ENCODE results near the gene CD82.

CD82 gene

GRCh38 chr11:44609783-44610155 is 44.3 kb downstream of the CD82 start:
- Histone ChIP-seq H3K9ac (ENCODE audit: low read length) (peak overlapping the region; percentile 55), H3K27ac (ENCODE audit: low read length) (peak overlapping the region; percentile 92), H3K27me3 (ENCODE audit: low read depth, low read length) (no peaks in the 10 kb centered on the region), H4K20me1 (ENCODE audit: insufficient read depth, low read length) (no peaks in the 10 kb centered on the region), H3K9me3 (ENCODE audit: insufficient read depth, low read length) (no peaks in the 10 kb centered on the region), H2AFZ (ENCODE audit: low read depth, low read length) (no peak overlapping the region), H3K4me2 (ENCODE audit: low read length) (peak overlapping the region; percentile 60), H3K36me3 (replicated peaks; ENCODE audit: low read depth, low read length) (peaks cover 56% of the 10 kb centered on the region), H3K79me2 (ENCODE audit: low read length) (peaks cover 9% of the 10 kb centered on the region), H3K4me3 (ENCODE audit: low read length) (peak overlapping the region; percentile 15; the same call in 1 of the 2 replicates), H3K4me1 (ENCODE audit: low read length) (peaks cover 85% of the 10 kb centered on the region)
- TF ChIP-seq CTCF (IDR thresholded peaks at IDR 0.05; ENCODE audit: low read depth, low read length) (no peak), EZH2phosphoT487 (IDR thresholded peaks at IDR 0.05; ENCODE audit: low read depth) (no peak)

GRCh38 chr11:44610186-44610955 is 44.9 kb downstream of the CD82 start:
- Histone ChIP-seq H4K20me1 (ENCODE audit: insufficient read depth, low read length) (no peaks in the 10 kb centered on the region), H3K36me3 (replicated peaks; ENCODE audit: low read depth, low read length) (peaks cover 56% of the 10 kb centered on the region), H3K9ac (ENCODE audit: low read length) (peak overlapping the region; percentile 55), H2AFZ (ENCODE audit: low read depth, low read length) (no peak overlapping the region), H3K4me2 (ENCODE audit: low read length) (peak overlapping the region; percentile 60), H3K27ac (ENCODE audit: low read length) (peak overlapping the region; percentile 92), H3K27me3 (ENCODE audit: low read depth, low read length) (no peaks in the 10 kb centered on the region), H3K9me3 (ENCODE audit: insufficient read depth, low read length) (no peaks in the 10 kb centered on the region), H3K4me1 (ENCODE audit: low read length) (peaks cover 85% of the 10 kb centered on the region), H3K4me3 (ENCODE audit: low read length) (no peak overlapping the region), H3K79me2 (ENCODE audit: low read length) (peaks cover 9% of the 10 kb centered on the region)
- no peak for TF ChIP-seq CTCF (IDR thresholded peaks at IDR 0.05; ENCODE audit: low read depth, low read length)
- TF ChIP-seq EZH2phosphoT487 (IDR thresholded peaks at IDR 0.05; ENCODE audit: low read depth) = no peak

- Histone ChIP-seq H3K4me2 (ENCODE audit: low read length) (peak overlapping the region; percentile 25), H3K27ac (ENCODE audit: low read length) (peak overlapping the region; percentile 92), H3K4me3 (ENCODE audit: low read length) (no peak overlapping the region), H4K20me1 (ENCODE audit: insufficient read depth, low read length) (no peaks in the 10 kb centered on the region), H3K4me1 (ENCODE audit: low read length) (peaks cover 90% of the 10 kb centered on the region), H3K9me3 (ENCODE audit: insufficient read depth, low read length) (no peaks in the 10 kb centered on the region), H2AFZ (ENCODE audit: low read depth, low read length) (no peak overlapping the region), H3K79me2 (ENCODE audit: low read length) (peaks cover 9% of the 10 kb centered on the region), H3K27me3 (ENCODE audit: low read depth, low read length) (no peaks in the 10 kb centered on the region), H3K9ac (ENCODE audit: low read length) (peak overlapping the region; percentile 39), H3K36me3 (replicated peaks; ENCODE audit: low read depth, low read length) (peaks cover 56% of the 10 kb centered on the region)
- TF ChIP-seq EZH2phosphoT487 (IDR thresholded peaks at IDR 0.05; ENCODE audit: low read depth) (no peak), CTCF (IDR thresholded peaks at IDR 0.05; ENCODE audit: low read depth, low read length) (no peak)
These were observed 45.6 kb downstream of the CD82 start for GRCh38 chr11:44611088-44611487.

GRCh38 chr11:44611687-44612434 is 46.4 kb downstream of the CD82 start:
- no peak overlapping the region for H2AFZ ChIP-seq (ENCODE audit: low read depth, low read length)
- H3K79me2 ChIP-seq (ENCODE audit: low read length) = peaks cover 9% of the 10 kb centered on the region
- H3K4me2 ChIP-seq (ENCODE audit: low read length) = peak overlapping the region; percentile 25
- H3K27ac ChIP-seq (ENCODE audit: low read length) = peak overlapping the region; percentile 92
- H3K9ac ChIP-seq (ENCODE audit: low read length) = peak overlapping the region; percentile 39
- H4K20me1 ChIP-seq (ENCODE audit: insufficient read depth, low read length) = no peaks in the 10 kb centered on the region
- no peak overlapping the region for H3K4me3 ChIP-seq (ENCODE audit: low read length)
- no peaks in the 10 kb centered on the region for H3K27me3 ChIP-seq (ENCODE audit: low read depth, low read length)
- no peak for TF ChIP-seq EZH2phosphoT487 (IDR thresholded peaks at IDR 0.05; ENCODE audit: low read depth)
- no peak for TF ChIP-seq CTCF (IDR thresholded peaks at IDR 0.05; ENCODE audit: low read depth, low read length)
- H3K36me3 ChIP-seq (replicated peaks; ENCODE audit: low read depth, low read length) = peaks cover 57% of the 10 kb centered on the region
- H3K9me3 ChIP-seq (ENCODE audit: insufficient read depth, low read length) = no peaks in the 10 kb centered on the region
- H3K4me1 ChIP-seq (ENCODE audit: low read length) = peaks cover 97% of the 10 kb centered on the region

All from OCI-LY3 (cell line).